Esophagus muscularis mucosa (tissue), 4 donors: Measurements from ENCODE around the gene DCAF8L1. TPM values are rescaled to one million over a fixed set of nuclear protein-coding genes. Genes with fewer than 3 reads are reported as not detected.
"Not testable (repeated sequence)": the region's sequence is repeated elsewhere in the genome, so short reads cannot be mapped to it uniquely, and the experiment has no call there.

Source experiments
- DNase-seq: peaks from one replicate; pipeline ENCODE4 v3.0.0-alpha.2; 2017; ENCODE audit errors: extremely low spot score
- H3K27ac ChIP-seq, 4 donors: fragments of 200-600 bp; sonication (generic); replicated peaks in 1 of 4; 1 replicate in 3 of 4; 2 replicates in 1 of 4; pipeline ENCODE4 v1.5.1; 2016 to 2019; ENCODE audit warnings: mild to moderate bottlenecking in 1 of 4
- H3K27me3 ChIP-seq, 4 donors: fragments of 200-600 bp; sonication (generic); one replicate each; pipeline versions ENCODE4 v1.5.1 to v1.6.0; 2016 to 2019
- H3K36me3 ChIP-seq, 4 donors: fragments of 200-600 bp; sonication (generic); one replicate each; pipeline ENCODE4 v1.5.1; 2016 to 2019
- H3K4me1 ChIP-seq, 4 donors: fragments of 200-600 bp; sonication (generic); one replicate each; pipeline ENCODE4 v1.5.1; 2016 to 2019
- H3K4me3 ChIP-seq, 4 donors: fragments of 200-600 bp; sonication (generic); 1 replicate in 2 of 4; 2 replicates in 2 of 4; pipeline ENCODE4 v1.5.1; 2016 to 2019; ENCODE audit warnings: mild to moderate bottlenecking in 4 of 4, moderate library complexity in 1 of 4
- H3K9me3 ChIP-seq, 4 donors: fragments of 200-600 bp; sonication (generic); 1 replicate in 3 of 4; 2 replicates in 1 of 4; pipeline ENCODE4 v1.5.1; 2016 to 2019
- CTCF ChIP-seq, 3 experiments: fragments of 200-600 bp in 2 of 3; fragments of 450-650 bp in 1 of 3; sonication (generic) in 2 of 3; IDR thresholded peaks; one replicate each; pipeline ENCODE4 v1.5.1; 2017 to 2019; ENCODE audit warnings: antibody characterized with exemption in 3 of 3, mild to moderate bottlenecking in 2 of 3, moderate library complexity in 1 of 3
- EP300 ChIP-seq: sonication (generic); formaldehyde crosslinking; IDR thresholded peaks from one replicate; pipeline ENCODE4 v1.6.1; 2017; ENCODE audit warnings: antibody characterized with exemption
- POLR2A ChIP-seq: fragments of 450-650 bp; IDR thresholded peaks from one replicate; pipeline ENCODE4 v1.6.1; 2017; ENCODE audit warnings: antibody characterized with exemption, moderate library complexity, mild to moderate bottlenecking, low read depth
- POLR2AphosphoS5 ChIP-seq, 2 donors: sonication (generic); formaldehyde crosslinking; IDR thresholded peaks; one replicate each; pipeline ENCODE4 v1.6.1; 2017; ENCODE audit warnings: antibody characterized with exemption in 2 of 2
- WGBS: methylation state at CpG from one replicate; pipeline ENCODE4 v1.1.5; 2018; 5-methylcytosine and 5-hydroxymethylcytosine counted together
- intact Hi-C: fragments of 100-400 bp; cut with DNase I; formaldehyde crosslinking; loops from one replicate; pipeline ENCODE4 v1.15.1; 2023
- total RNA-seq, 4 donors: library from RNA; depleted of rRNA; stranded (reverse); fragments of >200 nt; gene quantifications; one replicate each; pipeline versions ENCODE4 v1.1.0 to v1.2.1, GENCODE V29; 2016

DCAF8L1 gene
- total RNA-seq, 4 donors from 2014 or later = not detected

GRCh38 chrX:27966955-27967354, 14.3 kb downstream of the DCAF8L1 start:
- H3K4me3 ChIP-seq = no peak overlapping the region
- 21% methylated on average over 1 of the region's 1 CpG for WGBS
- H3K36me3 ChIP-seq = no peaks in the 10 kb centered on the region
- no peaks in the 10 kb centered on the region for H3K9me3 ChIP-seq
- DNase-seq = no peak
- no peaks in the 10 kb centered on the region for H3K27me3 ChIP-seq
- TF ChIP-seq CTCF (IDR thresholded peaks at IDR 0.05) = no peak
- no peak for TF ChIP-seq POLR2A
- peaks cover 0 to 8% (median 0%) of the 10 kb centered on the region in 4 donors for H3K4me1 ChIP-seq
- intact Hi-C loops = no loop called here
- H3K27ac ChIP-seq = no peak overlapping the region

- WGBS = 50% methylated on average over 1 of the region's 1 CpG
- Histone ChIP-seq H3K4me1 (peaks cover 0 to 8% (median 0%) of the 10 kb centered on the region in 4 donors), H3K27ac (no peak overlapping the region), H3K36me3 (no peaks in the 10 kb centered on the region), H3K4me3 (no peak overlapping the region), H3K9me3 (no peaks in the 10 kb centered on the region), H3K27me3 (no peaks in the 10 kb centered on the region)
- intact Hi-C loops = no loop called here
- no peak for DNase-seq
- no peak for TF ChIP-seq POLR2A
- no peak for TF ChIP-seq POLR2AphosphoS5 (IDR thresholded peaks at IDR 0.05)
- no peak for TF ChIP-seq EP300
- TF ChIP-seq CTCF (IDR thresholded peaks at IDR 0.05) = no peak
Measured at GRCh38 chrX:27966492-27966891, 14.8 kb downstream of the DCAF8L1 start.

DNA sequence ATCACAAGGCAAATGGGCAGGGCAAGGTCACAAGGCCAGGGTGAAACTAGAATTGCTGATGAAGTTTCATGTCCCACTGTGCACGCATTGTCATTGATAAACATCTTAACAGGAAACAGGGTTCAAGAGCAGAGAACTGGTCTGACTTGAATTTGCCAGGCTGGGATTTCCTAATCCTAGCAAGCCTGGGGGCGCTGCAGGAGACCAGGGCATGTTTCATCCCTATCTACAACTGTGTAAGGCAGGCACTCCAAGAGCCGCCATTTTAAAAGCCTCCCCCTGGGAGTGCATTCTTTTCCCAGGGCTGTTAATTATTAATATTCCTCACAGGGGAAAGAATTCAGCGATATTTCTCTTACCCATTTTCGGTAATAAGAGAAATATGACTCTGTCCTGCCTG, 15.9 kb downstream of the DCAF8L1 start:
- H3K27me3 ChIP-seq, H3K27ac ChIP-seq, H3K4me1 ChIP-seq, DNase-seq, H3K9me3 ChIP-seq, intact Hi-C loops, H3K36me3 ChIP-seq, H3K4me3 ChIP-seq: not testable (repeated sequence)
- 69% methylated on average over 5 of the region's 5 CpGs for WGBS

DNA sequence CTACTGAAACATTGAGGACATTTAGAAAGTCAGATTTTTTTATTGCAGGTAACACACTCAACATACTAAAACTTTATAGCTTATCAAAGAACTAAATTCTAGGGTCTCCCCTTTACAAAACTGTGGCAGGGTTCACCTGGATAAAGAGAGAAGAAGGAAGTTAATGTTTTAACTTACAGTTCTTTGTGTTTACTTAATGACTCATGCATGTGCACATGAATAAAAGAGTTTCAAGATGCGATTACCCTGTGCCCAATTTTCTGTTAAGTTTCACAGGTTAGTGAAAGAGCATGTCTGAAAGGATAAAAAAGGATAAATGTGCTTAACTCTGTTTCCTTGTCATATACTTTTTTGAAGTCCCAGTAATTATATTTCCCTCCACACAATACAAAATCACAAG, 16.8 kb downstream of the DCAF8L1 start:
- peaks cover 0 to 7% (median 0%) of the 10 kb centered on the region in 4 donors for H3K9me3 ChIP-seq
- H3K4me1 ChIP-seq = peaks cover 0 to 8% (median 0%) of the 10 kb centered on the region in 4 donors
- no peaks in the 10 kb centered on the region for H3K27me3 ChIP-seq
- intact Hi-C loops = no loop called here
- WGBS = 50% methylated on average over 1 of the region's 1 CpG
- H3K4me3 ChIP-seq = no peak overlapping the region
- no peak for TF ChIP-seq POLR2AphosphoS5 (IDR thresholded peaks at IDR 0.05)
- TF ChIP-seq POLR2A = no peak
- TF ChIP-seq EP300 = no peak
- TF ChIP-seq CTCF (IDR thresholded peaks at IDR 0.05) = no peak
- no peak overlapping the region for H3K27ac ChIP-seq
- H3K36me3 ChIP-seq = no peaks in the 10 kb centered on the region
- DNase-seq = no peak

- H3K4me3 ChIP-seq, intact Hi-C loops, DNase-seq, H3K36me3 ChIP-seq, H3K9me3 ChIP-seq, H3K27me3 ChIP-seq, H3K4me1 ChIP-seq, H3K27ac ChIP-seq: not testable (repeated sequence)
- WGBS = 88% methylated on average over 5 of the region's 5 CpGs
Measured at GRCh38 chrX:27960410-27960809, 20.8 kb downstream of the DCAF8L1 start.

GRCh38 chrX:27953171-27953570, 28.1 kb downstream of the DCAF8L1 start:
- 6% methylated on average over 1 of the region's 1 CpG for WGBS
- no peak overlapping the region for H3K27ac ChIP-seq
- TF ChIP-seq EP300 (no peak), POLR2A (no peak), CTCF (IDR thresholded peaks at IDR 0.05) (no peak)
- no peak overlapping the region for H3K4me3 ChIP-seq
- intact Hi-C loops = no loop called here
- DNase-seq = no peak
- H3K4me1 ChIP-seq = no peaks in the 10 kb centered on the region
- H3K27me3 ChIP-seq = no peaks in the 10 kb centered on the region
- no peaks in the 10 kb centered on the region for H3K36me3 ChIP-seq
- no peaks in the 10 kb centered on the region for H3K9me3 ChIP-seq
